Measurements from ENCODE around the gene SP2.

SP2 gene

DNA sequence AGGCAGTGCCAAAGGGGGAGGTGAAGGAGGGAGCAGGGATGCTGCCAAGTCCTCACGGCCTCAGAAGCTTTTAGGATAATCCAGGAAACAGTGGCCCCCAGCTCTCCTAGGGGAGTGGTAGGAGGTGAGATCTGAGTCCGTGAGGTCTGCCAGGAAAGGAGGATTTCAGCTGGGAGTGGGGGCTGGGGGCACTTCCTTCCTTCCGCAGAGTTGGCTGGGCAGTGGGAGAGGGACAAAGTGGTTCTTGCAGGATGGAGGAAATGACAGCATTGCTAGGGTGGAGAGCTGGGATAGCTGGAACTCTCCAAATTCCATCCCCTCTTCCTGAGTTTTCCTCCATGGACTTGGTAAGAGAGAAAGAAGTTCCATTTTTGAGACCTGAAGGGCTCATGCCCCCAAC, 40.3 kb upstream of the SP2 start:
- no peak overlapping the region for H3K9ac ChIP-seq (ENCODE audit: low read length)
- no peaks in the 10 kb centered on the region for H3K79me2 ChIP-seq (ENCODE audit: low read length)
- peaks cover 94% of the 10 kb centered on the region for H3K27me3 ChIP-seq (replicated peaks; ENCODE audit: insufficient read depth, low read length)
- no peaks in the 10 kb centered on the region for H3K9me3 ChIP-seq (replicated peaks; ENCODE audit: insufficient read depth, low read length)
- no peaks in the 10 kb centered on the region for H3K36me3 ChIP-seq (replicated peaks; ENCODE audit: insufficient read depth, low read length)
- H3K4me2 ChIP-seq (ENCODE audit: low read depth, low read length) = no peak overlapping the region
- H3K27ac ChIP-seq (ENCODE audit: low read length) = no peak overlapping the region
- no peak overlapping the region for H3K4me3 ChIP-seq (ENCODE audit: low read length)
- no peaks in the 10 kb centered on the region for H3K4me1 ChIP-seq (ENCODE audit: low read length)
- no peak for TF ChIP-seq EZH2 (optimal IDR thresholded peaks at IDR 0.05; ENCODE audit: low read depth, low read length)
- TF ChIP-seq, protein P1, sequence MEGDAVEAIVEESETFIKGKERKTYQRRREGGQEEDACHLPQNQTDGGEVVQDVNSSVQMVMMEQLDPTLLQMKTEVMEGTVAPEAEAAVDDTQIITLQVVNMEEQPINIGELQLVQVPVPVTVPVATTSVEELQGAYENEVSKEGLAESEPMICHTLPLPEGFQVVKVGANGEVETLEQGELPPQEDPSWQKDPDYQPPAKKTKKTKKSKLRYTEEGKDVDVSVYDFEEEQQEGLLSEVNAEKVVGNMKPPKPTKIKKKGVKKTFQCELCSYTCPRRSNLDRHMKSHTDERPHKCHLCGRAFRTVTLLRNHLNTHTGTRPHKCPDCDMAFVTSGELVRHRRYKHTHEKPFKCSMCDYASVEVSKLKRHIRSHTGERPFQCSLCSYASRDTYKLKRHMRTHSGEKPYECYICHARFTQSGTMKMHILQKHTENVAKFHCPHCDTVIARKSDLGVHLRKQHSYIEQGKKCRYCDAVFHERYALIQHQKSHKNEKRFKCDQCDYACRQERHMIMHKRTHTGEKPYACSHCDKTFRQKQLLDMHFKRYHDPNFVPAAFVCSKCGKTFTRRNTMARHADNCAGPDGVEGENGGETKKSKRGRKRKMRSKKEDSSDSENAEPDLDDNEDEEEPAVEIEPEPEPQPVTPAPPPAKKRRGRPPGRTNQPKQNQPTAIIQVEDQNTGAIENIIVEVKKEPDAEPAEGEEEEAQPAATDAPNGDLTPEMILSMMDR (IDR thresholded peaks at IDR 0.05; ENCODE audit: low read length) = no peak
- no peak for TF ChIP-seq EZH2phosphoT487 (IDR thresholded peaks at IDR 0.05; ENCODE audit: low read length)
- no peaks in the 10 kb centered on the region for H4K20me1 ChIP-seq (ENCODE audit: insufficient read depth, low read length)
- no peak for DNase-seq
- H3F3A ChIP-seq (ENCODE audit: insufficient read depth, low read length) = no peaks in the 10 kb centered on the region
- no peak overlapping the region for H2AFZ ChIP-seq (ENCODE audit: low read length)
- no peaks in the 10 kb centered on the region for H3K9me2 ChIP-seq (replicated peaks; ENCODE audit: insufficient read depth, low read length)

DNA sequence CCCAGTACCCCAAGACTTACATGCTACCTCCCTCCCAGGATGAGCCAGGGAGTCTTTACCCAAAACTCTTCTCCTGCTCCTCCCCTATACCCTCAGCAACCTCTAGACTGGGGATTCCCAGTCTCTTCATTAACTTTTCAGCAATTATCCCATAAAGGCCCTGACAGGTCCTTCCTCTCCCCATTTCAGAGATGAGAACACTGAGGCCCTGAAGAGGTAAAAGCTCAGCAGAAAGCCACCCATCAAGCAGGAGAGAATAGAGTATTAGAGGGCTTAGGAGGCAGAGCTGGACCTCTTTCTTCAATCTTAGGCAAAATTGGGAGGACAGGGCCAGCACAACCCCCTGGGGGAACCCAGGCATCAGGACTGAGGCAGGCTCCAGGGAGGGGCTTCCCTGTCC, 39.2 kb upstream of the SP2 start:
- H3K9ac ChIP-seq (ENCODE audit: low read length) = no peak overlapping the region
- no peaks in the 10 kb centered on the region for H3K9me2 ChIP-seq (replicated peaks; ENCODE audit: insufficient read depth, low read length)
- peaks cover 92% of the 10 kb centered on the region for H3K27me3 ChIP-seq (replicated peaks; ENCODE audit: insufficient read depth, low read length)
- H3K27ac ChIP-seq (ENCODE audit: low read length) = no peak overlapping the region
- DNase-seq = no peak
- no peaks in the 10 kb centered on the region for H3K36me3 ChIP-seq (replicated peaks; ENCODE audit: insufficient read depth, low read length)
- no peaks in the 10 kb centered on the region for H3F3A ChIP-seq (ENCODE audit: insufficient read depth, low read length)
- no peak overlapping the region for H3K4me3 ChIP-seq (ENCODE audit: low read length)
- no peak overlapping the region for H3K4me2 ChIP-seq (ENCODE audit: low read depth, low read length)
- no peaks in the 10 kb centered on the region for H3K79me2 ChIP-seq (ENCODE audit: low read length)
- H3K9me3 ChIP-seq (replicated peaks; ENCODE audit: insufficient read depth, low read length) = no peaks in the 10 kb centered on the region
- TF ChIP-seq EZH2phosphoT487 (IDR thresholded peaks at IDR 0.05; ENCODE audit: low read length) (no peak), EZH2 (optimal IDR thresholded peaks at IDR 0.05; ENCODE audit: low read depth, low read length) (no peak)
- TF ChIP-seq, protein P1 (IDR thresholded peaks at IDR 0.05; ENCODE audit: low read length) = no peak
- no peak overlapping the region for H2AFZ ChIP-seq (ENCODE audit: low read length)
- H3K4me1 ChIP-seq (ENCODE audit: low read length) = no peaks in the 10 kb centered on the region
- H4K20me1 ChIP-seq (ENCODE audit: insufficient read depth, low read length) = no peaks in the 10 kb centered on the region

- H3K79me2 ChIP-seq (ENCODE audit: low read length) = no peaks in the 10 kb centered on the region
- no peak overlapping the region for H3K4me2 ChIP-seq (ENCODE audit: low read depth, low read length)
- H2AFZ ChIP-seq (ENCODE audit: low read length) = no peak overlapping the region
- no peak for TF ChIP-seq EZH2phosphoT487 (IDR thresholded peaks at IDR 0.05; ENCODE audit: low read length)
- TF ChIP-seq EZH2 (optimal IDR thresholded peaks at IDR 0.05; ENCODE audit: low read depth, low read length) = no peak
- TF ChIP-seq, protein P1 (IDR thresholded peaks at IDR 0.05; ENCODE audit: low read length) = no peak
- no peaks in the 10 kb centered on the region for H3K9me2 ChIP-seq (replicated peaks; ENCODE audit: insufficient read depth, low read length)
- H3K4me3 ChIP-seq (ENCODE audit: low read length) = no peak overlapping the region
- DNase-seq = no peak
- H3K36me3 ChIP-seq (replicated peaks; ENCODE audit: insufficient read depth, low read length) = no peaks in the 10 kb centered on the region
- H3K27ac ChIP-seq (ENCODE audit: low read length) = no peak overlapping the region
- H3K9me3 ChIP-seq (replicated peaks; ENCODE audit: insufficient read depth, low read length) = no peaks in the 10 kb centered on the region
- peaks cover 87% of the 10 kb centered on the region for H3K27me3 ChIP-seq (replicated peaks; ENCODE audit: insufficient read depth, low read length)
- no peaks in the 10 kb centered on the region for H3F3A ChIP-seq (ENCODE audit: insufficient read depth, low read length)
- no peaks in the 10 kb centered on the region for H3K4me1 ChIP-seq (ENCODE audit: low read length)
- no peaks in the 10 kb centered on the region for H4K20me1 ChIP-seq (ENCODE audit: insufficient read depth, low read length)
- H3K9ac ChIP-seq (ENCODE audit: low read length) = no peak overlapping the region
Observed at GRCh38 chr17:47857551-47858455, 38.2 kb upstream of the SP2 start.
